ENCODE data around the gene OR6C70.
"Not testable (repeated sequence)": the region's sequence is repeated elsewhere in the genome, so short reads cannot be mapped to it uniquely, and the experiment has no call there.

The OR6C70 gene
- 0 to 0.07 (median 0) reads per million in 9 experiments for total RNA-seq

GRCh38 chr12:55470088-55470829, at the start of gene OR6C70:
TSS of gene OR6C70 (minus strand) at chr12:55470138. CDS start at chr12:55470138, 0 bp downstream.
- Mint-ChIP-seq H3K36me3 (ENCODE audit: insufficient read depth) (no peaks in the 10 kb centered on the region), H3K4me3 (no peak within 1 kb of the TSS), H3K9me3 (no peaks in the 10 kb centered on the region), H3K27ac (no peak within 1 kb of the TSS), H3K27me3 (peaks cover 25 to 34% of the 10 kb centered on the region in 2 donors), H3K4me1 (ENCODE audit: low read depth in 2 of 2) (no peaks in the 10 kb centered on the region)
- ATAC-seq (replicated peaks) (no peak), DNase-seq (no peak)

DNA sequence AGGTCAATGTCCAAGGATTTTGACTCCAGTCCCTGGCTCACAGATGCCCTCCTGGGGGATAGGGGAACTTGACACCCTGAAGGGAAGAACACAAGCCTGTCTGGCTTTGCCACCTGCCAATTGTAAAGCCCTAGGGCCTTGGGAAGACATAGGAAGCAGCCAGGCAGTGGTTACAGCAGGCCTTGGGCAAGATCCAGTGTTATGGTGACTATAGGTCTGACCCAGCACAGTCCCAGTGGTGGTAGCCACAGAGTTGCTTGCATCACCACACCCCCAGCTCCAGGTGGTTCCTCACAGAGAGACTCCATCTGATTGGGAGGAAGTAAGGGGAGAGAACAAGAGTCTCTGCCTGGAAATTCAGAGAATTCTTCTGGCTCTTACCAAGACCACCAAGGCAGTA, 46.5 kb upstream of the OR6C70 start:
- H3K4me3 Mint-ChIP-seq, result no peak overlapping the region
- no peak for ATAC-seq (replicated peaks)
- no peaks in the 10 kb centered on the region for H3K36me3 Mint-ChIP-seq (ENCODE audit: insufficient read depth)
- H3K9me3 Mint-ChIP-seq, result no peaks in the 10 kb centered on the region
- peaks cover 41 to 45% of the 10 kb centered on the region in 2 donors for H3K27me3 Mint-ChIP-seq
- no peak overlapping the region for H3K27ac Mint-ChIP-seq
- no peaks in the 10 kb centered on the region for H3K4me1 Mint-ChIP-seq (ENCODE audit: low read depth in 2 of 2)
- DNase-seq, result no peak

GRCh38 chr12:55515696-55516095, 45.8 kb upstream of the OR6C70 start:
- Mint-ChIP-seq H3K36me3 (ENCODE audit: insufficient read depth) (no peaks in the 10 kb centered on the region), H3K9me3 (no peaks in the 10 kb centered on the region), H3K4me3 (no peak overlapping the region), H3K4me1 (ENCODE audit: low read depth in 2 of 2) (no peaks in the 10 kb centered on the region), H3K27me3 (peaks cover 41 to 45% of the 10 kb centered on the region in 2 donors), H3K27ac (no peak overlapping the region)
- ATAC-seq (replicated peaks) (no peak), DNase-seq (no peak)

GRCh38 chr12:55501601-55502000, 31.7 kb upstream of the OR6C70 start:
- Mint-ChIP-seq H3K9me3 (no peaks in the 10 kb centered on the region), H3K36me3 (ENCODE audit: insufficient read depth) (no peaks in the 10 kb centered on the region), H3K27me3 (peaks cover 11 to 22% of the 10 kb centered on the region in 2 donors), H3K4me1 (ENCODE audit: low read depth in 2 of 2) (no peaks in the 10 kb centered on the region), H3K27ac (no peak overlapping the region), H3K4me3 (no peak overlapping the region)
- DNase-seq (no peak), ATAC-seq (replicated peaks) (no peak)

DNA sequence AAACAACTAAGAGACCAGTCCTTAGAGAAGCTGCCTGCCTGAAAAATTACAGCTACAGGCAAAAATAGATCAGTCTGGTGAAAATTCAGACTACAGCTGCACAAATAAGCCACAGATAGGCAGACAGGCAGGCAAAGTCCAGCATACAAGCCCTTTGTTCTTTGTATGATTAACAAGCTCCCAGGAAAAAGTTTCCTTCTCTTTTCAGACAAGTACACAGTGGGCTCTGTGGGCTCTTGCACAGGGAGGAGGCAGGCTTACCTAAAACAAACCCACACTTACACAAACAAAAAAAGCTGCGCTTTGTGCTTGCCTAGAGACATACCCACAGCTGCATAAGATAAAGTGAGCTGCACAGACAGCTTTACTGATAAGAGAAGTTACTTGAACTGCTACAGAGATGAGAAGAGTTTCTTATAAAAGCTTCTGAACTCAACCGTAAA, 29.9 kb upstream of the OR6C70 start:
- Mint-ChIP-seq H3K9me3 (no peaks in the 10 kb centered on the region), H3K4me3 (no peak overlapping the region), H3K36me3 (ENCODE audit: insufficient read depth) (no peaks in the 10 kb centered on the region), H3K4me1 (ENCODE audit: low read depth in 2 of 2) (no peaks in the 10 kb centered on the region), H3K27me3 (peaks cover 11 to 22% of the 10 kb centered on the region in 2 donors), H3K27ac (no peak overlapping the region)
- no peak for DNase-seq
- ATAC-seq (replicated peaks), result no peak

DNA sequence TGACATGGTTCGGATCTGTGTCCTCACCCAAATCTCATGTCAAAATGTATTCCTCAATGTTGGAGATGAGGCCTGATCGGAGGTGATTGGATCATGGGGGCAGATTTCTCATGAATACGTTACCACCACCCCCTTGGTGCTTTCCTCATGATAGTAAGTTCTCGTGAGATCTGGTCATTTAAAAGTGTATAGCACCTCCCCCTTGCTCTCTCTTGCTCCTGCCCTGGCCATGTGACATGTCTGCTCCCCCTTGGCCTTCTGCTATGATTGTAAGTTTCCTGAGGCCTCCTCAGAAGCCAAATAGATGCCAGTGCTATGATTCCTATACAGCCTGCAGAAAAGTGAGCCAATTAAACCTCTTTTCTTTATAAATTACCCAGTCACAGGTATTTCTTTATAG, 29.3 kb upstream of the OR6C70 start:
- Mint-ChIP-seq H3K27me3 (peaks cover 11 to 22% of the 10 kb centered on the region in 2 donors), H3K4me1 (ENCODE audit: low read depth in 2 of 2) (no peaks in the 10 kb centered on the region), H3K36me3 (ENCODE audit: insufficient read depth) (no peaks in the 10 kb centered on the region)

DNA sequence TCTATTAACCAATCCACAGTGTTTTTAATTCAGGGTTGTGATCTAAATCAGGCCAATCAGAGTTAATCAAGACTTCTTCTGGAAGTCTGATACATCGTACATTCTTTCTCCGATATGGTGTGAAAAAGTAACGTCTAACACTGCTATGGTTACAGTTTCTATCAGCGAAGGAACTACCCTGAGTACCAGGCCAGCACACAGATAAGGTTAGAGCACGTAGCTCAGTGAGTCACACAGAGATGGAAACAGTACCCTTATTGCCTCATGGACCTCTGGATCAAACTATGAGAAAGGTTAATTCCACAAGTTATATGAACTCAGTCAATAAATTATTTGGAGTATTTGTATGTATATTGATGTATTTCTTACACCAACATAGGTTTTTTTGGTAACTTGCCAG, 25.6 kb upstream of the OR6C70 start:
- no peak overlapping the region for H3K4me3 Mint-ChIP-seq
- peaks cover 13 to 16% of the 10 kb centered on the region in 2 donors for H3K27me3 Mint-ChIP-seq
- H3K27ac Mint-ChIP-seq, result no peak overlapping the region
- DNase-seq, result no peak
- no peaks in the 10 kb centered on the region for H3K9me3 Mint-ChIP-seq
- no peaks in the 10 kb centered on the region for H3K4me1 Mint-ChIP-seq (ENCODE audit: low read depth in 2 of 2)
- no peaks in the 10 kb centered on the region for H3K36me3 Mint-ChIP-seq (ENCODE audit: insufficient read depth)
- no peak for ATAC-seq (replicated peaks)

More for the DNA sequence above, 29.3 kb upstream of the OR6C70 start:
- no peak overlapping the region for H3K4me3 Mint-ChIP-seq
- DNase-seq, result no peak
- no peak overlapping the region for H3K27ac Mint-ChIP-seq
- no peaks in the 10 kb centered on the region for H3K9me3 Mint-ChIP-seq
- ATAC-seq (replicated peaks), result no peak

DNA sequence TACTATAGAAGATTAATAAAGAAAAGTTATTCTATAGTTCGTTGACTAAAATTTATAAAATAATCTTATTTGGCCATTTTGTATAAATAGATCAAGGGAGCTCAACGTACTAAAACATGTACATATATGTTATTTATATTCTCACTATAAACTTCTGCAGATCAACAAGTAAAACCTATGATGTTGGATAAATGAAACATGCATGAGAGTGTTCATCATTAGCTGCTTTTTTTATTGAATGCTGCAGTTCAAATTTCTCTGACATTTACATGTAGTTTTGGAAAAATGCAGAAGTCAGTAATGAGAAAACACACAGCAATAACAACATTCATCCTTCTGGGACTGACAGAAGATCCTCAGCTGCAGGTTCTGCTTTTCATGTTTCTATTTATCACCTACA, 22.1 kb upstream of the OR6C70 start, which contains the start of gene OR6C68:
Gene OR6C68, plus strand, starts transcription at position 301 of the 400 bp plus-strand sequence. Its CDS starts 0 bp downstream, at position 301.
- Mint-ChIP-seq H3K27ac (no peak within 1 kb of the TSS), H3K27me3 (peaks cover 8 to 13% of the 10 kb centered on the region in 2 donors), H3K4me1 (ENCODE audit: low read depth in 2 of 2) (no peaks in the 10 kb centered on the region), H3K4me3 (no peak within 1 kb of the TSS), H3K9me3 (no peaks in the 10 kb centered on the region), H3K36me3 (ENCODE audit: insufficient read depth) (no peaks in the 10 kb centered on the region)
- DNase-seq, result no peak
- ATAC-seq (replicated peaks), result no peak

DNA sequence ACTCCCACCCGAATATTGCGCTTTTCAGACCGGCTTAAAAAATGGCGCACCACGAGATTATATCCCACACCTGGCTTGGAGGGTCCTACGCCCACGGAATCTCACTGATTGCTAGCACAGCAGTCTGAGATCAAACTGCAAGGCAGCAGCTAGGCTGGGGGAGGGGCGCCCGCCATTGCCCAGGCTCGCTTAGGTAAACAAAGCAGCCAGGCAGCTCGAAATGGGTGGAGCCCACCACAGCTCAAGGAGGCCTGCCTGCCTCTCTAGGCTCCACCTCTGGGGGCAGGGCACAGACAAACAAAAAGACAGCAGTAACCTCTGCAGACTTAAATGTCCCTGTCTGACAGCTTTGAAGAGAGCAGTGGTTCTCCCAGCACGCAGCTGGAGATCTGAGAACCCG, 14.3 kb upstream of the OR6C70 start:
- DNase-seq; H3K9me3 Mint-ChIP-seq; ATAC-seq (replicated peaks): not testable (repeated sequence)

GRCh38 chr12:55479136-55479535, 9.2 kb upstream of the OR6C70 start:
- not testable (repeated sequence) for H3K36me3 Mint-ChIP-seq (ENCODE audit: insufficient read depth); H3K4me3 Mint-ChIP-seq; H3K27ac Mint-ChIP-seq; H3K4me1 Mint-ChIP-seq (ENCODE audit: low read depth in 2 of 2); H3K9me3 Mint-ChIP-seq; ATAC-seq (replicated peaks); DNase-seq
- H3K27me3 Mint-ChIP-seq, result peaks cover 31 to 34% of the 10 kb centered on the region in 2 donors

More for the DNA sequence above, 14.3 kb upstream of the OR6C70 start:
- H3K4me3 Mint-ChIP-seq; H3K4me1 Mint-ChIP-seq (ENCODE audit: low read depth in 2 of 2); H3K27ac Mint-ChIP-seq; H3K36me3 Mint-ChIP-seq (ENCODE audit: insufficient read depth): not testable (repeated sequence)
- peaks cover 29 to 33% of the 10 kb centered on the region in 2 donors for H3K27me3 Mint-ChIP-seq

DNA sequence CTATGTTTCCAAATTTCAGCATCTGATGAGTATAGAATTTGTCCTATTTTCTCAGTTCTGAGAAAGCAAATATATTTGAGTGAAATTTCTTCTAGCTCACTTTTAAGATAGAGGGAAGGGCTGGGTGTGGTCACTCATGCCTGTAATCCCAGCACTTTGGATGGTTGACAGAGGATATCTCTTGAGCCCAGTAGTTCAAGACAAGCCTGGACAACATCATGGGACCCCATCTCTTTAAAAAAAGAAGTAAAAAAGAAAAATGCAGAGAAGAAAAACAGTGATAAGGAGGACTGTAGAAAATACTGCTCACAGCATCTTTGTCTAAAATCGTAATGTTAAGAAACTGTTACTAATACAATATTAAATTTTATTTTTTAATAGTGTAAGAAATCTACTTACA, 2.3 kb upstream of the OR6C70 start:
- Mint-ChIP-seq H3K36me3 (ENCODE audit: insufficient read depth) (no peaks in the 10 kb centered on the region), H3K4me3 (no peak overlapping the region), H3K27ac (no peak overlapping the region), H3K4me1 (ENCODE audit: low read depth in 2 of 2) (no peaks in the 10 kb centered on the region), H3K27me3 (peaks cover 25 to 30% of the 10 kb centered on the region in 2 donors), H3K9me3 (no peaks in the 10 kb centered on the region)
- DNase-seq, result no peak
- no peak for ATAC-seq (replicated peaks)

DNA sequence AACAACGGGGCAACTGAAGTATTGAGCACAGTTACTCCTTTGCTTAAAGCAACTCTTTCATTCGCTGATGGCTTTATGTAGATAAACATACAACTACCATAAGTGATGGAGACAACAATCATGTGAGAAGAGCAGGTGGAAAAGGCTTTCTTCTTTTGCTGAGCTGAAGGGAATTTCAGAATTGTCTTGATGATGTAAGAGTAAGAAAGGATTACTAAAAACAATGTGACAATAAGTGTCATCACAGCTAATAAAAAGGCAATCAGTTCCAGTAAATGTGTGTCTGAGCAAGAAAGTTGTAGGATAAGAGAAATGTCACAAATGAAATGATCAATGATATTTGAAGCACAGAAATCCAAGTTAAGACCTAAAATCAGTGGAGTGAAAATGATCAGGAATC, 647 bp downstream of the OR6C70 start:
- Mint-ChIP-seq H3K27ac (no peak overlapping the region), H3K4me3 (no peak overlapping the region), H3K27me3 (peaks cover 32 to 34% of the 10 kb centered on the region in 2 donors), H3K36me3 (ENCODE audit: insufficient read depth) (no peaks in the 10 kb centered on the region), H3K9me3 (no peaks in the 10 kb centered on the region), H3K4me1 (ENCODE audit: low read depth in 2 of 2) (no peaks in the 10 kb centered on the region)
- DNase-seq (no peak), ATAC-seq (replicated peaks) (no peak)

DNA sequence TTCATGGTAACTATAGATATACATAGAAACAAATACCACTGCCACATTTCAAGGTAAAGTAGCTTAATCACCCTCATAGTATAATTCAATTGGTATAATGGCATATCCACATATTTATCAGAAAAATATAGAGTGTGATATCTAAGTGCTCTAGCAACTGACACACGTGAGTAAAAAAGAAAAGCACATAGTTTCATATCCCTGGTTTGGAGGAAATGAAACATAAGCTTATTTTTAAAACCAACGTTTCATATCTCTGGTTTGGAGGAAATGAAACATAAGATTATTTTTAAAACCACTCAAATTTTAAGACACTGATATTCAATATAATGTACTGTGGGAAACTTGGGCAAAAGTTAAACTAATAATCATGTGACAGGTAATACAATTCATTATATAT, 2.1 kb downstream of the OR6C70 start:
- no peak for ATAC-seq (replicated peaks)
- Mint-ChIP-seq H3K4me1 (ENCODE audit: low read depth in 2 of 2) (no peaks in the 10 kb centered on the region), H3K36me3 (ENCODE audit: insufficient read depth) (no peaks in the 10 kb centered on the region), H3K27ac (no peak overlapping the region), H3K27me3 (peaks cover 28 to 45% of the 10 kb centered on the region in 2 donors), H3K9me3 (no peaks in the 10 kb centered on the region), H3K4me3 (no peak overlapping the region)
- no peak for DNase-seq

DNA sequence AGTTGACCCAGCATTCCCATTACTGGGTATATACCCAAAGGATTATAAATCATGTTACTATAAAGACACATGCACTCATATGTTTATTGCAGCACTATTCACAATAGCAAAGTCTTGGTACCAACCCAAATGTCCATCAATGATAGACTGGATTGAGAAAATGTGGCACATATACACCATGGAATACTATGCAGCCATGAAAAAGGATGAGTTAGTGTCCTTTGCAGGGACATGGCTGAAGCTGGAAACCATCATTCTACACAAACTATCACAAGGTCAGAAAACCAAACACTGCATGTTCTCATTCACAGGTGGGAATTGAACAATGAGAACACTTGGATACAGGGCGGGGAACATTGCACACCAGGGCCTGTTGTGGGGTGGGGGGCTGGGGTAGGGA, 5.0 kb downstream of the OR6C70 start:
- peaks cover 34 to 59% of the 10 kb centered on the region in 2 donors for H3K27me3 Mint-ChIP-seq
- not testable (repeated sequence) for H3K4me3 Mint-ChIP-seq; H3K9me3 Mint-ChIP-seq; H3K4me1 Mint-ChIP-seq (ENCODE audit: low read depth in 2 of 2); DNase-seq; ATAC-seq (replicated peaks); H3K27ac Mint-ChIP-seq; H3K36me3 Mint-ChIP-seq (ENCODE audit: insufficient read depth)

Data from effector memory CD8-positive, alpha-beta T cell (primary cell).